Umbilical cord (tissue), 2 donors: ENCODE results near the gene KBTBD12. TPM values are rescaled to one million over a fixed set of nuclear protein-coding genes. Genes with fewer than 3 reads are reported as not detected.
A peak's percentile ranks its signal among the peaks of the same experiment; 100 is the strongest.
"Not testable (repeated sequence)": the region's sequence is repeated elsewhere in the genome, so short reads cannot be mapped to it uniquely, and the experiment has no call there.

Source experiments
- DNase-seq: peaks from one replicate; pipeline ENCODE4 v3.0.0-alpha.2; 2015; ENCODE audit warnings: low spot score
- total RNA-seq: library from RNA; depleted of rRNA; stranded (reverse); fragments of >200 nt; gene quantifications from one replicate; pipeline ENCODE4 v1.2.3, GENCODE V29; 2014; ENCODE audit warnings: low replicate concordance; ENCODE audit not compliant: insufficient read depth

The KBTBD12 gene
- total RNA-seq, 1 donor from 2014 or later: 7.2 TPM

DNA sequence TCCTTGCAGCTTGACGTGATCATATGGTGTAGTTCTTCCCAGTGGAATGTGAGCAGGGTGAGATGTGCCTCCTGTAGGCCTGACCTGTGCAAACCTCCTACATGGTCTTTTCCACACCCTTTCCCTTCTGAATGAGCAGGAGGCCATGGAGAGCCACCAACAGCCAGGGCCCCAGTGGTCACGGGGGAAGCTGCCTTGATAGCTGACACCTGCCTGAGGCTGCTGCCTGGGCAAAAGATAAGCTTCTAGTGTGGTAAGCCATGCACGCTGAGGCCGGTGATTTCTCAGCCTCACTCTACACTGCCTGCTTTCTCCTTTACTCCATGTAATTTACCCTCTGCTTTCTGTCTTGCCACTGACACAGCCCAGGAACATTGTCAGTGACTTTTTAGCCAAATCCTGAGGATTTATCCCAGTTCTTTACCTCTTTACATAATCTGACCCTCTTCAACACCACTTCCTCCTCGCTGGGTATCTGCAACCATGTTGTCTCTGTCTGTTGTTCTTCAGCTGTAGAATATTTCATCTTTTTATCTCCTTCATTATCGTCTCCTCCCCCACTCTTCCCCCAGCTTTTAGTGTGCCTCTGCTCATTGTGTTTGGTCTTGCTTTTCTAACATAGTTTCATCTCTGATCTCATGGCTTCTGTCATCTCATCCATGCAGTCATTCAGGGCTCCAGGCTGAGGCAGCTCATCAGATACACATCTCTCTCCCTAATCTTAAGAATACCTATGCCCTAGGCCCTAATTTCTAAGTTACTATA is 11.2 kb upstream of the KBTBD12 start:
- DNase-seq: no peak

DNA sequence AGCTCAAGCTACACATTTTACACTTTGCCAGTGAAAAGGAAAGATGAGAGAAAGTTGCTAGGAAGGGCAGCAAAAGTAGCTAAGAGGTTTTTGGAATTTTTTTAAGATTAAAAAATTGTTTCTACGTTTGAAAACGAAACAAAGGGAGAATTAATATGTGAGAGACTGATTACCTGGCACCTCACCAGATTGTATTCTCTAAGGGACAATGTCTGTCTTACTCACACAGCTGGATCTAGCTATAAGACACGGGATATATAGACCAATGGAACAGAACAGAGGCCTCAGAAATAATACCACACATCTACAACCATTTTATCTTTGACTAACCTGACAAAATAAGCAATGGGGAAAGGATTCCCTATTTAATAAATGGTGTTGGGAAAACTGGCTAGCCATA is 9.5 kb upstream of the KBTBD12 start:
- no peak for DNase-seq

DNA sequence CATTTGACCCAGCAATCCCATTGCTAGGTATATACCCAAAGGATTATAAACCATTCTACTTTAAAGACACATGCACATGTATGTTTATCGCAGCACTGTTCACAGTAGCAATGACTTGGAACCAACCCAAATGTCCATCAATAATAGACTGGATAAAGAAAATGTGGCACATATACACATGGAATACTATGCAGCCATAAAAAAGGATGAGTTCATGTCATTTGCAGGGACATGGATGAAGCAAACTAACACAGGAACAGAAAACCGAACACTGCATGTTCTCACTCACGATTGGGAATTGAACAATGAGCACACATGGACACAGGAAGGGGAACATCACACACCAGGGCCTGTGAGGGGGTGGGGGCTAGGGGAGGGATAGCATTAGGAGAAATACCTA is 8.4 kb upstream of the KBTBD12 start:
- not testable (repeated sequence) for DNase-seq

DNA sequence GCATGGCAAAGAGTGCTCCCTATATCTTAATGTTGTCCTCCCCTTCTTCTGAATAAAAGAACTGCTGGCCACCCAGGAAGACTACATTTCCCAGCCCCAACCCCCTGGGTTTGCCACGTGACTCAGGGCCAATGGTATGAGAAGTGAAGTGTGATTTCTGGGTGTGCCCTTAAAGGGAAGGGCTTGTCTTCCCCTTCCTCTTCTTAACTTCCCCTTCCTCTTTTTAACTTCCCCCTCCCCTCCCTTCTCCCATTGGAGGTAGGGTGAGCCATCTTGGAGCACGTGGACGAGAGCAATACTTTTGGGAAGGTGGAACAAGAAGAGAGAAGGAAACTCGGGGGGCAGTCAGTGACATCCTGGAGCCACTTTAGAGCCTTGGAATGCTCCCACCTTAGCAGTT is 6.8 kb upstream of the KBTBD12 start:
- DNase-seq: peak; percentile 27

DNA sequence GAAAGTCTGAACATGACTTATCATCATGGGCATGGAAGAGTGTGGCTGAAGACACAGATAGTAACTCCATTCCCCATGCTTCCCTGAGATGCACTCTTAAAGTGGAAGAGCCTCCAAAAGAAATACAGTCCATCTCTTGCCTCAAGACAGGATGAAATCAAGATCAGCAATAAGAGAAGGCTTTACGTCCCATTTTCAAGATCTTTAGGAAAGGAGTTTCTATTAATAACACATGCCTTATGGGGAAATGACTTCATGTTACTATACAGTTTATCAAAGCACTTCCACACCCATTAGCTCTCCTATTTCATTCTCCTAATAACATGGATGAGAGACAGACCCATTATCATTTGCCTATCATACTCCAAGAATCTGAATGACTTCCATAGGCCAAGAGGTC is 6.1 kb upstream of the KBTBD12 start:
- no peak for DNase-seq

DNA sequence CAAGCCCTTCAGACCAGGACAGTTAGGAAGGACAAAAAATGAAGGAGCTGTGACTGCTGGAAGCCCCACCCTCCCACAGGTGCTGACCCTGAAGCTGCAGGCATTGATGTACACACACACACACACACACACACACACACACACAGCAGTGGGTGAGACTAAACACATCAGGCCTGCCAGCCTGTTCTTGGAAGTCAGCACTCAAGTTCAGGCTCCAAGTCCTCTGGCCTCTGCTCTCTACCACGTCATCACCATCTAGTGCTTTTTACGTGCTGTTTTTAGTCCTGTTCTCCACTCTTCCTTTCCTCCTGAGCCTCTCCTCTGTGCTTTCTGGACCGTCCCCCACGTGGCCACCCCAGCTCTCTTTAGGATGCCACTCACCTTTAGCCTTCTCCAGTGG is 5.4 kb upstream of the KBTBD12 start:
- DNase-seq: no peak

DNA sequence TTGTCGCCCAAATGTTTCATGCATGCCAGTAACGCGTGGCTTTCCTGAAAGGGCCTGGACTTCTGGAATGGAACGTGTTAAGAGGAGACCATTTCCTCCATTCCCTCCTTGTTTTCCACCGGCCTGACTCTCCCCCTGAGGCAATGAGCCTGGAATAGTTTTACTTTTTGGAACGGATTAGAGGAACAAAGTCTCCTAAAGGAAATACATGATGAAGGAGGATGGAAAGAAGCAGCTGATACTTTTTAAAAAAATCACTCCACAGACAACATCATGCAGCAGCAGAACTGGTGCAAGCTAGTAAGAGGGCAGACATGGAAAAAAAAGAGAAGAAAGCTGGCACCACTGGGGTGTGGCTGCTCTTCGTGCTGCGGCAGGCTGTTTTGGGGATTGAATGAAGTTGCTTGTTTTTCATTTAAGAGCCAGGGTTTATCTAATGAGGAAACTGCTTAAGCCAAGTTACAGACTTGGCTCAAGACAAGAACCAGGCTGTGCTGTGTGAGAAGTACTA is 3.6 kb upstream of the KBTBD12 start:
- DNase-seq: peak; percentile 73

DNA sequence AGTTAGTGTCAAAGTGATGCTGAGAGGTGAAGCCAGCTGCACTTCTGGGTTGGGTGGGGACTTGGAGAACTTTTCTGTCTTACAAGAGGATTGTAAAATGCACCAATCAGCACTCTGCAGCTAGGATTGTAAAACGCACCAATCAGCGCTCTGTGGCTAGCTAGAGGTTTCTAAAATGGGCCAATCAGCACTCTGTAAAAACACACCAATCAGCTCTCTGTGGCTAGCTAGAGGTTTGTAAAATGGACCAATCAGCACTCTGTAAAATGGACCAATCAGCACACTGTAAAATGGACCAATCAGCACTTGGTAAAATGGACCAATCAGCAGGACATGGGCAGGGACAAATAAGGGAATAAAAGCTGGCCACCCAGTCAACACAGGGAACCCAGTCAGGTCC is 1.2 kb upstream of the KBTBD12 start:
- DNase-seq: not testable (repeated sequence)

DNA sequence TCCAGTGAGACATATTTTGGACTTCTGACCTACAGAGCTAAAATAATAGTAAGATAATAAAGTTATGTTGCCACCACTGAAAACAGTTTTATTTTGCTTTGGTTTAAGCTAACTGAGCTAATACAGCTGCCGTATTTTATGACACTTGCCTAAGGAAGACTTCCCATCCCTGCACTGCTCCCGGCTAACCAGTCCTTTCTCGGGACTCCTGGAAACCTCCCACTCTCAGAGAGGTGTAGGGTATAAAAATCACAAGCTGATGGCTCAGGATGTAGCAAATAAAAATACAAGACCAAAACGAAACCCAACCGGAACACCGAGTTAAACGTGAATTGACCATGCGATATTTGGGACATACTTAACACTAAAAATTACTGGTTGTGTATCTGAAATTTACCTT is 448 bp upstream of the KBTBD12 start:
- no peak for DNase-seq

DNA sequence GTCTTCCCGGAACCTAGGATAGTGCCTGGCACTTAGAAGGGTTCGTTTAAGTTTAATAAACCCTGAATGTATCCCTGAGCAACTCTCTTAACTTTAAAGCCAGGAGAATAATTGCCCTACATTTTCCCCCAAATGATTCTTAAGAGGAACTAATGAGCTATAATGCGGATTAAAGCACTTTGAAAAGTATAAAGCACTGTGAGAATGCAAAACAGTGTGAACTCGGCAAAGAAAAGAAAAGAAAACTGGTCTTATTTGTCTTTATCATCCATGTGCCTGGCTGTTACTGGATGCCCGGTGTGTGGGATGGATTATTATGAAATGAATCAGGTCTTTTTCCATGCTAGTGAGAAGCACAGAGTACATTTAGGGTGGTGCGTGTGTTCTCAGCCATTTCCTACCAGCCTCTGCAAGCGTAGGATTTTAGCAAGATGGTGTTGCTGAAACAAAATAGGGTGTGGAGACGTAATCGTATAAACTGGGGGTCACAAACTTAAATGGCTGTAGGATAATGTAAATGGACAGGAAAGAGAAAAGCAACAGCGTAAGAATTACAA is 983 bp downstream of the KBTBD12 start:
- no peak for DNase-seq

DNA sequence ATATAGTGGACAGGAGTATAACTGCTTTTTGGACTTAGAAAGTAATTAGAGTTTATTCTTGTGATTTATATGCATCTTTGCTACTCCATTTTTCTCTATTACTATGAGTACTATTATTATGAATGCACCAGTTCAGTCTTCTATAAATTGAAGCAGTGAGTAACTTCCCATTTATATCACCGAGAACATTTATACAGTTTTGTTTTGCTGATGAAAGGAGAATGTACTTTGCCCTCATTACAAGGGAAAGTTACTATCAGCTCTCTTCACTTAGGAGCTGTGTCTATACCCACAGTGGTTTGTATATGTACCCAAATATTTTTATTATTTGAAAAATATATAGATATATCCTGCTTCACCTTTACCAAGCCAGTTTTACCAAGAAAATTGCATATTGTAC is 5.7 kb downstream of the KBTBD12 start:
- no peak for DNase-seq

DNA sequence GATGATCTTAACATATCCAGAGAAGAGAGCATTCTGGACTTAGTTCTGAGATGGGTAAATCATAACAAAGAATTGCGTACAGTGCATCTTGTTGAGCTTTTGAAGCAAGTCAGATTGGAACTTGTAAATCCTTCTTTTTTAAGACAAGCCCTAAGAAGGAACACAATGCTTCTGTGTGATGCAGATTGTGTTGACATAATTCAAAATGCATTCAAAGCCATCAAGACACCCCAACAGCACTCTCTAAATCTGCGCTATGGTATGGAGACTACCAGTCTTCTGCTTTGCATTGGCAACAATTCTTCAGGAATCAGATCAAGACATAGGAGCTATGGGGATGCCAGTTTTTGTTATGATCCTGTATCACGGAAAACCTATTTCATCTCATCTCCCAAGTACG is 8.6 kb downstream of the KBTBD12 start:
- no peak for DNase-seq

DNA sequence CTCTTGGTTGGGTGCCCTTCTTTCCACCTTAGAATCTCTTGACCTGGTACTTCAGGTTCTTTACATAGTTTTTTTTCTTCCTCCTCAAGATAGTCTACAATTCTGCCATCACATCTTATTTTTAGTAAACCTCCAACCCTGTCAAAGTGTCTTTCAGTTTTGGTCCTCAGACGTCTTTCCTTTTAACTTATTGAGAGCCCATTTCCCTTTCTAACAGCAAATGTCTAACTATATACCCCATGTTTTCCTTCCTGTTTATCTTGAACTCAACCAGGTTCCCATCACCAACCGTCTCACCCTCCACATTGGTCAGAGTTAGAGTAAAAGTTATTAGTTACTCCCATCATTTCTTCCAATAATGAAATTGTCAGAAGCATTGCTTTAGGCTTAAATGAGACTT is 10.4 kb downstream of the KBTBD12 start:
- no peak for DNase-seq

DNA sequence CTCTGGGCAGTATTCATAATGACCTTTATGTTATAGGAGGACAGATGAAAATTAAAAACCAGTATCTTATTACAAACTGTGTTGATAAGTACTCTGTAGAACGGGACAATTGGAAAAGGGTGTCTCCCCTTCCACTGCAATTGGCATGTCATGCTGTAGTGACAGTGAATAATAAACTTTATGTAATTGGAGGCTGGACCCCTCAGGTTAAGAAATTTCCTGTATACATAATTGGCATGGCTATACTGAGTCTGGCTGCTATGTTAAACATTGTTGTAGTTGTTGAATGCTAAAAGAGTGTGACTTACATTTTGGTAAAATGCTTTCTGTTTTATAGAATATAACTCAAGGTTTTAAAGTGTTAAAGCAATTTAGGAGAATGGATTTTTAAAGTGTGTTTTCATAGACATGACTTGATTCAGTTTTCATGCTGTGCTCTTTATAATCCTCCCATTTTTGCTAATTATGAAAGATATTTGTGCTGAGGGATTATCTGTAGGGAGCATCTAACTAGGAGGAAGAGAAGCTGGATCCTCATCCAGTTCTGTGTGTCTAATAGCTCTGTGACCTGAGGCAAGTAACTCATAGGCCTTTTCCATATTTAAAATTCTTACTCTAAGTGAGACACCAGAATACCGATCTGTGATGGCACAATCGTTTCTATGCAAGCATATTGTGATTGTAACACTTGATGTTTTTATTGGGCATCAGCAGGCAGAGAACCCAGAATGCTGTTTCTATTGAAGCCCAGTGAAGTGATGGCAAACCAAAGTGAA is 13.0 kb downstream of the KBTBD12 start:
- no peak for DNase-seq

DNA sequence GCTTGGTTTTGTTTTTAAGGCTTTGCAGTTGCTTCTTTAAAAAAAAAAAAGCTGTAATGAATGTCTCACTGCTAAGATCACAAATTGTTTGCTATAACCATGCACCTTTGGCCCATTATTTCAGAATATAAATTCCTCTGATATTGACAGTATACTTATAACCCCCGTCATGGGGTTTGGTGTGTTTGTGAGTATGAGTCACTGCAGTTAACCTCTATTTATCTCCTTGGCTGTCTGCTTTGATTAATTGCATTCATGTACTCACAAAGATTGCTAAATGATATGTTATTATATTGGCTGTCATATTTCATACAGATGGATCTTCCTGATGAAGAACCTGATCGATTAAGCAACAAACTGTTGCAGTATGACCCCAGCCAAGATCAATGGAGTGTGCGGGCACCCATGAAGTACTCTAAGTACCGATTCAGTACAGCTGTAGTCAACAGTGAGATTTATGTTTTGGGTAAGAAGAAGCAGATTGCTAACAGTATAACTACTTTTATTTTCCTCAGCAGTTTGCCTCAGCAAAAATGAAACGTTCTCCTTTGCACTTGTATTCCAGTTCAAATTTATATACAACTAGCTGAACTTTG is 14.9 kb downstream of the KBTBD12 start:
- DNase-seq: no peak

DNA sequence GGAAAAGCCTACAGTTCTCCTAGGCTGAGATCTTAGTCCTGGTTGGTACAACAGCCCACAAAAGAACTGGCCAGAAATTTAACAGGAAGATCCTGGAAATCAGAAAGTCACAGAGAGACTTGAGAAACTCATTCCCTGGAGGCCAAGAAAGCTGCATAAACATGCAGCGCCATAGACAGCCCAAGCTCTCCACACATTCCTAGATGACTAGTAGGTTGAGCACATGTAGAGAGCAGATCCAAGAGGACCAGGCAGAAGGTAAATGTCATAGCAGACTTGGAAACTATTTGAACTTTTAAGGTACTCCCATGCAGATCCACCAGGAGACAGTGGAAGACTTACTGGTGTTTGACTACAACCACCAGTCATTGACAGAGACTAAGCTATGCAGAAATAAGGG is 18.4 kb downstream of the KBTBD12 start:
- no peak for DNase-seq

DNA sequence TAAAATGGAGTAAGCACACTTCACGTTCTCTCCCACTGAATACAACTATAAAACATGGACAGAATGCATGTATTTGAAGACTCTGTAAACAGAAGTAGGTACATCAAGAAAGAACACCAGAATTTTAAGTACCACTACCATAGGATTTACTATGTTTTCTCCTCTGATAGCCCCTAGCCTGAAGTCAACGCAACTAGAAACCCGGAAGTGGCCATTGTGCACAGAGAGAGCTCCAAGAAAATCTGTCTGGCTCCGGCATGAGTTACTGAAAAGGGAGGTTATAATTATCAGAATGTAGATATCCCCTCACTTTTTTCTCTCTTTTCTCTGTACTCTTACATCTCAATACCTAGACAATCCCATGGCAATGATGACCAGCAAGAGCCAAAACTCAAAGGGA is 23.8 kb downstream of the KBTBD12 start:
- DNase-seq: no peak

DNA sequence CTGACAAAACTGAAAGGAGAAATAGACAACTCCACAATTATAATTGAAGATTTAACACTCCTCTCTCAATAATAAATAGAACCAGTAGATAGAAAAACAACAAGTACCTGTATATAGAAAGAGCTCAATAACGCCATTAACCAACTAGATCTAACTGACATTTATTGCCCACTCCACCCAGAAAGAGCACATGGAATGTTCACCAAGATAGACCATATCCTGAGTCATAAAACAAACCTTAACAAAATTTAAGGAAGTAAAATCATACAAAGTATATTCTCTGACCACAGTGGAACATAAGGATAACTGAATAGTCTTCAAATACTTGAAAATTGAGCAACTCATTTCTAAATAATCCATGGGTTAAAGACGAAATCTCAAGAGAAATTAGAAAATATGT is 25.1 kb downstream of the KBTBD12 start:
- no peak for DNase-seq

DNA sequence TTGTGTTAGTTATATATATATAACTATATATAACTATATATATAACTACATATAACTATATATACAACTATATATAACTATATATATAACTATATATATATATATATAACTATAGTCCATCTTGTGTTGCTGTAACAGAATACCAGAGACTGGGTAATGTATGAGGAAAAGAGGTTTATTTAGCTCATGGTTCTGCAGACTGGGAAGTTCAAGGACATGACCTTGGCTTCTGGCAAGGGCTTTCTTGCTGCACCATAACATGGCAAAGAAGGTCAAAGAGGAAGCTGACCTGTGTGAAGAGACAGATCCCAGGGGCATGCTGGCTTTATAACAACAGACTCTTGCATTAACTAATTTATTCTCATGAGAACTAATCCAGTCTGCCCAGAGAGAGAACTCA is 27.6 kb downstream of the KBTBD12 start:
- no peak for DNase-seq

DNA sequence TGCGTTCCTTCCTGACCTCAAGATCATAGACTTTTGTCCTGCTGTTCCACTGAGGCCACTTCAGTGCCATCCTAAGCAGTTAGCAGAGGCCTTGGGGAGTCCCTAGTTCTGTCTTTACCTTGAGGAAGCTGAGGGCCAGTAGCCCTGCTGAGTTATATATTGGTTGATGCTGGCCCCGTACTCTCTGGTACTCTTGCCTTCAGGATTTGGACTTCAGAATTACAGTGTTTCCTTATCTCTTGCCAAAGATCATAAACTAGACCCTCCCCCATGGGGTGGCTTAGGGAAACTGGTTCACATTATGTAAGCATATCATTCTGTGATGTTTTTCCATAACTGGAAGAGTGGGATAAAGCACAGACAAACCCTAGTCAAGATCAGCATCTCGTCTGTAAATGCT is 33.2 kb downstream of the KBTBD12 start:
- no peak for DNase-seq

DNA sequence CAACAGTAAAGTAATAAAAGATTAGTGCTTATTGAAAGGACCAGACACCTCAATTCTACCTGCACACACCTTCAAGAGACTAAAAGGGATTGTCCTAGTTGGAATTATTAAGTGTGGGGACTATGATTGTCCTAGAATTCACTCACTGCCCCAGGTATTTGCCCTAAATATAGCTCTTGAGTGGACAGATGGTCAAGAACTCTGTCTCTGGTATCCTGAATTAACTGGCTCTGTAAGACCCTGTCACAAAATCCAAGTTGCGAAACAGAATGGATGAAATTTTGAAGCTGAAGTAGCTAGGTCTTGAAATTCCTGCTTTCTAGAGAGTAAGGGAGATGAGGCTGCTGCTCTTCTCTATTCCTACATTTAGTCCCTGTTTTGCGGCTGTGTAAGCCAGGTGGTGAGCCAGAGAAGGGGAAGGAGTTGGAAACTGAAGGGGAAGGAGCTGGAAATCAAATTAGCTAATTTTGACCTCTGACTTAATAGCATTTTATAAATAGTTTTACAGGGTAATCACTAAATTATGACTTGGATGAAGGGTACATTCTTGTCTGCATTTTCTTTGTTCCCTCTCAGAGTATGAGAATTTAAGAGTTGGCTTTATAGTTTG is 34.5 kb downstream of the KBTBD12 start:
- no peak for DNase-seq

DNA sequence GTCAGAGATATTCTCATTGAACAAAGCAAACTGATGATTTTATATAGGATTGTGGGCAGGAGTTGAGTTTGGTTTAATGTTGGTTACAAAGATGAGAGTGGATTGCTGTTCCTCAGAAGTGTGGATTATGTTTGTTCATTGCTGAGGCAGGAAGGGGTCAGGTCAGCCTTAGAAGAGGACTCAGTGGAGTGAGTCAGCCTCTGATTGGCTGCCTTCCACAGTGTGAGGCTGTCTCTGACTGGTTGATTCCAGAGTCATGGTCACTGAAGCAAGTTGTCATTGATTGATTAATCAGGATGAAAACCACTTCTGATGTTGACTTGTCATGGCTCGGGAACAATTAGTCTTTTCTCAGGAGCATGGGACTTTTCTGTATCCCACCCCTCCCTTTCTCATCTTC is 36.2 kb downstream of the KBTBD12 start:
- DNase-seq: no peak
